GM10248 (cell line): ENCODE measurements around the gene CCDC91.

ENCODE experiments used
- CTCF ChIA-PET: fragments of 300-600 bp; sonication (Branson Sonifier 250); formaldehyde crosslinking; extraction: SDS; loops from one replicate; lab custom pipeline; 2021; ENCODE audit warnings: antibody characterized with exemption; lab: Yijun Ruan, JAX
- POLR2A ChIA-PET: fragments of 350-650 bp; sonication (Branson Sonifier 250); formaldehyde crosslinking; extraction: SDS; loops from one replicate; lab custom pipeline; 2020; ENCODE audit warnings: antibody characterized with exemption; lab: Yijun Ruan, JAX
- DNase-seq: peaks from one replicate; pipeline ENCODE4 v3.0.0; 2012; ENCODE audit errors: extremely low spot score
- CTCF ChIP-seq: IDR thresholded peaks from 2 replicates; pipeline ENCODE4 v1.5.1; 2012; ENCODE audit warnings: mild to moderate bottlenecking, low read depth; ENCODE audit errors: extremely low read depth, missing control alignments, control extremely low read depth

Gene CCDC91

DNA sequence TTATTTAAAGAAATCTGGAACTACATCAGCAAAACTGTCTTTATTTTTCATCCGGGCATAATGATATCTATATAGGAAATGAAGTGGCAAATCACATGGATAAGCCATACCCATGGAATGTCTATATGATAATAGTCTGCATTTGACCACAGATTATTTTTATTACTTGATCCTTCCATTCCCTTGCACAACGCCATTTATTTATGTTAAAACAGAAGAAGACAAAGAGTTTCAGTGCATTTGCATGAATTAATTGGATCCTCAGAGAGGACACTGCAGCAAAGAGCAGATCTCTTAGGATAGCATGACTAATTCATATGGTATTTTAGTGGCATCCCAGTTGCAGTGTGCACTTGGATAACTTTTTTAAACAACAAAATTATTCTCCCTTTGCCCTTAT lies 345.0 kb downstream of the CCDC91 start:
- CTCF ChIA-PET: no interaction called here
- no peak for DNase-seq
- POLR2A ChIA-PET: no interaction called here
- no peak for TF ChIP-seq CTCF

DNA sequence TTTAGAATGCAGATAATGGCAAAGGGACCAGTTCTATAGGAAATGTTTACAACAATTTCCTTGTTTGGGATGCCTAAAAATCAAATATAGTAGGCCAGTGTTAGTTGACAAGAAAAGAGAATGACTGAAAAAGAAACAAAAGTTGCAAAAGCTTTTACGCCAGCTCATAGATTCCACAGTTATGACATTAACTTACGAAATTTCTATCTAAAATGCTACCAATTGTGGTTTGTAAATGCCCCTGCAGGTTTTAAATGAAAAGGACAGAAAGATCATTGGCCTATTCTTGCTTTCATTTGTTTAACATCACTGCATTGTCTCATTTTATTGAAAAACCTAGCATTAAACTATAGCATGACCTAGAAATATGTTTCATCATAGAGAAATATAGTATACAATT lies 345.8 kb downstream of the CCDC91 start:
- CTCF ChIA-PET: no interaction called here
- POLR2A ChIA-PET: no interaction called here
- no peak for TF ChIP-seq CTCF
- DNase-seq: no peak

DNA sequence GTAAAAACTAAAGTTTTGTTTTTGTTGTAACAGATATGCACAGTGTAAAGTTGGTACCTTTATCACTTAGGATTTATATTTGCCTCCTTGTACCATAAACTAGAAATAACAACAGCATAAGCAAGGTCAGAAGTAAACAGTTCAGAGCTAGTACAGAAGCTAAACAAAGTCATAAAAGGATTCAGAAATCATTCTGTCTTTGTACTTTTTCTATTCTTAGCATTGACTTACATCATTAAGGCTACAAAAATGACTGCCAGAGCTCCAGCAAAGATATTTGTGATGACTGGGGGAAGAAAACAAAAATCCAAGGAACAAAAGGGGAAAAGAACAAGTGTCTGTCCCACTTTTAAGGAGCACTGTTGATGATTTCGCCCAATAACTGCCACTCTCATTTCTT lies 347.2 kb downstream of the CCDC91 start:
- no peak for DNase-seq
- CTCF ChIA-PET: interaction anchor here (1.1 kb wide), 1 partner anchor 12 kb away, joined by 3 read pairs; no protein-coding TSS in a partner anchor
- TF ChIP-seq CTCF: no peak
- POLR2A ChIA-PET: no interaction called here

DNA sequence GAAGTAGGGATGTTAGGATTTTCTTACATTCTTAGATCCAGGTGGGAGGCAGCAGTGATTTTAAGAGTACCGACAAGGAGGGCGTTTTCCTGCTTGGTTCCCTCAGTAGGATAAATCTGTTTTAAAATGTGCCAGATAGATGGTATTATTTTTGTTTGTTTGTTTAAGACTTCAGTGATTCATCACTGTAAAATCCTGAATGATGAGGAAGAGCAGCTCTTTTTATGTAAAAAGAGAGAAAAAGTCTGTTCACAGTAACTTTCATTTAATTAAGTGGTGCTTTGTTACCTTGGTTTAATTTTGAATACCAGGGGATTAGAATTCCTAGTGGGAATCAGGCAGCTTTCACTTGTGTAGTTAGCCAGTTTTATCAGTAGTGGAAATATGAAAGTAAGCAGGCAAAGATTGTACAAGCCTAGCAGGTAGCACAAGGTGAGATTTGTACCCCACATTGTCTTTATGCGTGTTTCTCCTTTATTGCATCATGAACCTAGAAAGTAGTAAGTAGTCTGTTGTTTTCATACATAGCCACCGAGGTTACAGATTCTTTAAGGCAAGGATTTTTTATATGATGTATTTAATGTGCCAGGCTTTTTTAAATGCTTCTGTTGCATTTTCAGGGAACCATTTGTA lies 349.6 kb downstream of the CCDC91 start:
- ChIA-PET CTCF (no interaction called here), POLR2A (no interaction called here)
- DNase-seq: no peak
- TF ChIP-seq CTCF: no peak

DNA sequence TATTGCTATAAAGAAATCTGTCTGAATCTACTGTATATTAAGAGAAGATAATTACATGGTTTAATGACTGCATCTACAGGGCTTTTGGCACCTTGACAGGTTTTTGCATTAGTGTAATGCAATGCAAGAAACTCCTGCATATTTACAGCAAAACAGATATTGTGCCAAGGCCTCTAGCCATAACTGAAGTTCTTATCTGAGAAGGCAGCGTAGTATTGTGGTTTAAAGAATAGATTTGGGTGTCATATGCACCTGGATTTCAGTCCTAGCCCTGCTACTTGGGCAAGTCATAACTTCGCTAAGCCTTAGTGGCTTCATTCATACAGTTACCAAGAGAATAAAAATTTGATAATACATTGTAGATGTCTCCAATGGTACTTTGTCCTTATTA lies 350.1 kb downstream of the CCDC91 start:
- ChIA-PET POLR2A (no interaction called here), CTCF (no interaction called here)
- no peak for TF ChIP-seq CTCF
- DNase-seq: no peak

DNA sequence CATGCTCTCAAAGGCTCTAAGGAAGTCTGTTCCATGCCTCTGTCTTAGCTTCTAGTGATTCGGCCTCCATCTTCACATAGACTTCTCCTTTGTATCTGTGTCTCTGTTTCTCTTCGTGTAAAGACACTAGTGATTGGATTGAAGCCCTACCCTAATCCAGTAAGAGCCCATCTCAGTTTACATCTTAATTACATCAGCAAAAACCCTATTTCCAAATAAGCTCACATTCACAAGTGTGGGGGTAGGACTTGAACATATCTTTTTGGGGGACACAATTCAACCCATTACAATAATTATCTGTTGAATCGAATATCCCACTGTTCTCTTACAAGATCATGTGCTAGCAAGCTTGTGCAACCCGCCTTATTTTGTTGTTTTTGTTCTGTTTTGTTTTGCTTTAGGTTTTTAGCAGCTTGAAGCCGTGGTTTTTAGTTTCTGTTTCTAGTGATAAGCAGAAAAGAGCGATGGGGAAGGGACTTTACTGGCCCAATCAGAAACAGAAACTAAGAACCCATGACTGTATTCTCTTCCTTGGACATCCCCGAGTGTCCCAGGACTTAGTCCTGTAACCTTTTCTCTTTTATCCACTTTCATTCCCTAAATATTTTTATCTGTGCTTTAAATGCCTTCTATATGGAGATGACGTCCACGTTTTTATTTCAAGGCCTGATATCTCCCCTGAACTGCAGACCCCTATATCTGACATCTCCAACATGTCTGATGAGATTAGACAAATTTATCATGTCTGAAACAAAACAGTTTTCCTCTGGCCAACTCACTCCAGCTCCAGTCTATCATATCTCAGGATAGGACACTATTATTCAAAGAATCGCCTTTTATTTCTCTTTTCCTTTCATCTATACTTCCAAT lies 353.0 kb downstream of the CCDC91 start:
- ChIA-PET CTCF (no interaction called here), POLR2A (no interaction called here)
- no peak for DNase-seq
- no peak for TF ChIP-seq CTCF
